Panc1 (cell line): ENCODE data around the gene FPR2.

Experiments used
- TF ChIP-seq, protein P1 (sequence below): fragments of 450-650 bp; IDR thresholded peaks from 2 replicates; pipeline ENCODE4 v1.5.1; 2017; ENCODE audit warnings: mild to moderate bottlenecking
- TF ChIP-seq, protein P2 (sequence below), 2 experiments: IDR thresholded peaks; 2 replicates each; pipeline ENCODE4 v1.6.1; 2011 to 2012; ENCODE audit warnings: low read depth in 2 of 2, control low read depth in 1 of 2, low read length in 1 of 2, mild to moderate bottlenecking in 1 of 2, moderate library complexity in 1 of 2; ENCODE audit not compliant: insufficient read depth in 1 of 2

DNA sequence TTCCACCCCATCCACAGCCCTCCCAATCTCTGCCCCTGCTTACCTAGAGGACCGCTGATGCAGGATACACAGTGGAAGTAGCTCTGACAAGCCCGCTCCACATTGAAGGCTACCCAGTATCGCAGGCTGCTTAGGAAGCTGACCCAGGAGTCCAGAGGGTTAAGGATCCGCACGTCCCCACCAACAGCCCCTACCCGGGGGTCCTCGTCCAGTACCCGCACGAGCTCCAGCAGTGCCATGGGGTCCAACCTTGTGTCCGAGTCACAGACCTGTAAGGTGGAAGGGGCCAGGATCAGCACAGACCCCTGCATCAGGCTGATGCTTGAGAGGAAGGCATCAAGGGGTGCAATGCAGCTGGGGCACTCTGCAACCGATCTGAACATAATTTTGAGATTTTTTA, 44.1 kb upstream of the FPR2 start:
- TF ChIP-seq, protein P1, sequence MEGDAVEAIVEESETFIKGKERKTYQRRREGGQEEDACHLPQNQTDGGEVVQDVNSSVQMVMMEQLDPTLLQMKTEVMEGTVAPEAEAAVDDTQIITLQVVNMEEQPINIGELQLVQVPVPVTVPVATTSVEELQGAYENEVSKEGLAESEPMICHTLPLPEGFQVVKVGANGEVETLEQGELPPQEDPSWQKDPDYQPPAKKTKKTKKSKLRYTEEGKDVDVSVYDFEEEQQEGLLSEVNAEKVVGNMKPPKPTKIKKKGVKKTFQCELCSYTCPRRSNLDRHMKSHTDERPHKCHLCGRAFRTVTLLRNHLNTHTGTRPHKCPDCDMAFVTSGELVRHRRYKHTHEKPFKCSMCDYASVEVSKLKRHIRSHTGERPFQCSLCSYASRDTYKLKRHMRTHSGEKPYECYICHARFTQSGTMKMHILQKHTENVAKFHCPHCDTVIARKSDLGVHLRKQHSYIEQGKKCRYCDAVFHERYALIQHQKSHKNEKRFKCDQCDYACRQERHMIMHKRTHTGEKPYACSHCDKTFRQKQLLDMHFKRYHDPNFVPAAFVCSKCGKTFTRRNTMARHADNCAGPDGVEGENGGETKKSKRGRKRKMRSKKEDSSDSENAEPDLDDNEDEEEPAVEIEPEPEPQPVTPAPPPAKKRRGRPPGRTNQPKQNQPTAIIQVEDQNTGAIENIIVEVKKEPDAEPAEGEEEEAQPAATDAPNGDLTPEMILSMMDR, result no peak
- TF ChIP-seq, protein P2, sequence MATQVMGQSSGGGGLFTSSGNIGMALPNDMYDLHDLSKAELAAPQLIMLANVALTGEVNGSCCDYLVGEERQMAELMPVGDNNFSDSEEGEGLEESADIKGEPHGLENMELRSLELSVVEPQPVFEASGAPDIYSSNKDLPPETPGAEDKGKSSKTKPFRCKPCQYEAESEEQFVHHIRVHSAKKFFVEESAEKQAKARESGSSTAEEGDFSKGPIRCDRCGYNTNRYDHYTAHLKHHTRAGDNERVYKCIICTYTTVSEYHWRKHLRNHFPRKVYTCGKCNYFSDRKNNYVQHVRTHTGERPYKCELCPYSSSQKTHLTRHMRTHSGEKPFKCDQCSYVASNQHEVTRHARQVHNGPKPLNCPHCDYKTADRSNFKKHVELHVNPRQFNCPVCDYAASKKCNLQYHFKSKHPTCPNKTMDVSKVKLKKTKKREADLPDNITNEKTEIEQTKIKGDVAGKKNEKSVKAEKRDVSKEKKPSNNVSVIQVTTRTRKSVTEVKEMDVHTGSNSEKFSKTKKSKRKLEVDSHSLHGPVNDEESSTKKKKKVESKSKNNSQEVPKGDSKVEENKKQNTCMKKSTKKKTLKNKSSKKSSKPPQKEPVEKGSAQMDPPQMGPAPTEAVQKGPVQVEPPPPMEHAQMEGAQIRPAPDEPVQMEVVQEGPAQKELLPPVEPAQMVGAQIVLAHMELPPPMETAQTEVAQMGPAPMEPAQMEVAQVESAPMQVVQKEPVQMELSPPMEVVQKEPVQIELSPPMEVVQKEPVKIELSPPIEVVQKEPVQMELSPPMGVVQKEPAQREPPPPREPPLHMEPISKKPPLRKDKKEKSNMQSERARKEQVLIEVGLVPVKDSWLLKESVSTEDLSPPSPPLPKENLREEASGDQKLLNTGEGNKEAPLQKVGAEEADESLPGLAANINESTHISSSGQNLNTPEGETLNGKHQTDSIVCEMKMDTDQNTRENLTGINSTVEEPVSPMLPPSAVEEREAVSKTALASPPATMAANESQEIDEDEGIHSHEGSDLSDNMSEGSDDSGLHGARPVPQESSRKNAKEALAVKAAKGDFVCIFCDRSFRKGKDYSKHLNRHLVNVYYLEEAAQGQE (IDR thresholded peaks at IDR 0.05; ENCODE audit: insufficient read depth in 1 of 2, low read depth in 2 of 2, low read length in 1 of 2), result no peak
